Hepatocyte (in vitro differentiated cells): ENCODE data around the gene HOXD4. TPM values are rescaled to one million over a fixed set of nuclear protein-coding genes. Genes with fewer than 3 reads are reported as not detected.

Source experiments
- DNase-seq: peaks from one replicate; pipeline ENCODE4 v3.0.0-alpha.2; 2016; ENCODE audit warnings: low spot score
- H2AFZ ChIP-seq: fragments of 200-600 bp; sonication (generic); 2 replicates; pipeline ENCODE4 v1.6.0; 2016; ENCODE audit warnings: antibody characterized with exemption, mild to moderate bottlenecking
- H3K27ac ChIP-seq: fragments of 200-600 bp; sonication (generic); 2 replicates; pipeline ENCODE4 v1.5.1; 2016; ENCODE audit warnings: mild to moderate bottlenecking
- H3K27me3 ChIP-seq: fragments of 200-600 bp; sonication (generic); 2 replicates; pipeline ENCODE4 v1.6.1; 2016
- H3K36me3 ChIP-seq: fragments of 200-600 bp; sonication (generic); replicated peaks from 2 replicates; pipeline ENCODE4 v1.5.1; 2016; ENCODE audit warnings: low read depth; ENCODE audit not compliant: insufficient read depth
- H3K4me1 ChIP-seq: fragments of 200-600 bp; sonication (generic); 2 replicates; pipeline ENCODE4 v1.5.1; 2016; ENCODE audit warnings: mild to moderate bottlenecking, moderate library complexity; ENCODE audit not compliant: insufficient read depth
- H3K4me2 ChIP-seq: fragments of 200-600 bp; sonication (generic); 2 replicates; pipeline ENCODE4 v1.6.0; 2016
- H3K4me3 ChIP-seq: fragments of 200-600 bp; sonication (generic); 2 replicates; pipeline ENCODE4 v1.5.1; 2016; ENCODE audit warnings: mild to moderate bottlenecking
- H3K79me2 ChIP-seq: fragments of 200-600 bp; sonication (generic); 2 replicates; pipeline ENCODE4 v1.6.0; 2017; ENCODE audit warnings: mild to moderate bottlenecking
- H3K9me2 ChIP-seq: fragments of 200-600 bp; sonication (generic); replicated peaks from 2 replicates; pipeline ENCODE4 v1.6.0; 2017; ENCODE audit warnings: mild to moderate bottlenecking; ENCODE audit not compliant: insufficient read depth
- H3K9me3 ChIP-seq: fragments of 200-600 bp; sonication (generic); 2 replicates; pipeline ENCODE4 v1.5.1; 2016; ENCODE audit warnings: low read depth, mild to moderate bottlenecking
- H4K20me1 ChIP-seq: fragments of 200-600 bp; sonication (generic); 2 replicates; pipeline ENCODE4 v1.6.0; 2016; ENCODE audit warnings: mild to moderate bottlenecking; ENCODE audit not compliant: insufficient read depth, poor library complexity, severe bottlenecking
- CTCF ChIP-seq: fragments of 200-600 bp; sonication (generic); IDR thresholded peaks from 2 replicates; pipeline ENCODE4 v1.5.1; 2016; ENCODE audit warnings: antibody characterized with exemption, mild to moderate bottlenecking; ENCODE audit not compliant: poor library complexity
- EZH2 ChIP-seq: fragments of 200-600 bp; sonication (generic); IDR thresholded peaks from 2 replicates; pipeline ENCODE4 v1.6.1; 2016; ENCODE audit warnings: antibody characterized with exemption, mild to moderate bottlenecking, borderline replicate concordance
- EZH2phosphoT487 ChIP-seq: fragments of 200-600 bp; sonication (generic); IDR thresholded peaks from one replicate; pipeline ENCODE4 v1.6.1; 2018; ENCODE audit warnings: antibody characterized with exemption, mild to moderate bottlenecking, low read depth, moderate library complexity; ENCODE audit not compliant: unreplicated experiment, severe bottlenecking
- WGBS: methylation state at CpG from one replicate; pipeline ENCODE4 v1.1.6; 2016; ENCODE audit warnings: low lambda C conversion rate; ENCODE audit errors: missing lambda C conversion rate; 5-methylcytosine and 5-hydroxymethylcytosine counted together
- polyA plus RNA-seq: library from polyadenylated mRNA; unstranded; fragments of >200 nt; fragmentation: Nextera tagmentation; extraction: Ambion mirVana; gene quantifications from 2 replicates; pipeline ENCODE4 v1.2.1, GENCODE V29; 2016
- total RNA-seq: library from RNA; depleted of rRNA; stranded (reverse); fragments of >200 nt; gene quantifications from 2 replicates; pipeline ENCODE4 v1.2.3, GENCODE V29; 2014

Gene HOXD4
- total and polyA plus RNA-seq, 2 experiments from 2014 or later = 0.70 TPM; not detected in 1

DNA sequence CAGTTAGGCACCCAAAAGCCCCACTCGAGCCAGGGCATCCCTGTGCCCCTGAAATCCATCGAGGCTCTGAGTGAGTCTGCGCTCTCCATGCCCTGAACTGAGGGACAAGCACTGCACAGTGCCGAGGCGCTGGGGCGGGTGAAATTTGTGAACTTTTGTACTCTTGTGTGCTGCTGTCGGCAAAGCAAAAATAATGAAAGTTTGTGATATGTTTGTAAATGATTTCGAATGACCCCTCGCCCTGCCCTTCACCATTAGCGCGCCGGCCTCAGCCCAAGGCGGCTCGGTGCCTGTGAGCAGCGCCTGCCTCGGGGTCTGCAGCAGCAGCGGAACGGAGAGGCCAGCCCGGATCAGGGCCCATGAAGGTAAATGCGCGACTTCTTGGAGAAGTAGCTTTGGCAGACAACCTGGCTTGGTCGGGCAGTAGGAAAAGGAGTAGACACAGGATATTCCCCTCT is 1.8 kb upstream of the HOXD4 start:
- whole genome bisulfite sequencing = 22% methylated on average over 22 of the region's 22 CpGs
- peaks cover 98% of the 10 kb centered on the region for H3K27me3 ChIP-seq
- no peak overlapping the region for H3K4me2 ChIP-seq

GRCh38 chr2:176149939-176150583 is 1.3 kb upstream of the HOXD4 start:
- no peaks in the 10 kb centered on the region for H4K20me1 ChIP-seq
- no peaks in the 10 kb centered on the region for H3K9me3 ChIP-seq
- no peaks in the 10 kb centered on the region for H3K79me2 ChIP-seq
- DNase-seq = no peak
- no peaks in the 10 kb centered on the region for H3K4me1 ChIP-seq
- 38% methylated on average over 24 of the region's 24 CpGs for WGBS
- no peaks in the 10 kb centered on the region for H3K36me3 ChIP-seq
- no peak overlapping the region for H2AFZ ChIP-seq
- H3K4me2 ChIP-seq = no peak overlapping the region
- H3K27ac ChIP-seq = no peak overlapping the region
- no peaks in the 10 kb centered on the region for H3K9me2 ChIP-seq
- no peak overlapping the region for H3K4me3 ChIP-seq
- H3K27me3 ChIP-seq = peaks cover 98% of the 10 kb centered on the region
- TF ChIP-seq EZH2 = peak; percentile 80
- no peak for TF ChIP-seq EZH2phosphoT487

More for the DNA sequence above, 1.8 kb upstream of the HOXD4 start:
- H3K4me1 ChIP-seq = no peaks in the 10 kb centered on the region
- no peak overlapping the region for H3K4me3 ChIP-seq
- no peaks in the 10 kb centered on the region for H3K9me3 ChIP-seq
- no peak overlapping the region for H2AFZ ChIP-seq
- no peaks in the 10 kb centered on the region for H3K9me2 ChIP-seq
- no peaks in the 10 kb centered on the region for H3K36me3 ChIP-seq
- peak; percentile 81 for TF ChIP-seq EZH2phosphoT487
- TF ChIP-seq CTCF = no peak
- TF ChIP-seq EZH2 = peak; percentile 69
- H3K79me2 ChIP-seq = no peaks in the 10 kb centered on the region
- DNase-seq = no peak
- no peak overlapping the region for H3K27ac ChIP-seq
- H4K20me1 ChIP-seq = no peaks in the 10 kb centered on the region

- no peak overlapping the region for H3K27ac ChIP-seq
- no peak for TF ChIP-seq EZH2
- peak; percentile 24 for TF ChIP-seq EZH2phosphoT487
- TF ChIP-seq CTCF = no peak
- H3K4me2 ChIP-seq = no peak overlapping the region
- H3K4me3 ChIP-seq = no peak overlapping the region
- 40% methylated on average over 14 of the region's 14 CpGs for WGBS
- no peaks in the 10 kb centered on the region for H3K9me3 ChIP-seq
- peaks cover 98% of the 10 kb centered on the region for H3K27me3 ChIP-seq
- no peaks in the 10 kb centered on the region for H3K79me2 ChIP-seq
- H3K36me3 ChIP-seq = no peaks in the 10 kb centered on the region
- H3K9me2 ChIP-seq = no peaks in the 10 kb centered on the region
- H4K20me1 ChIP-seq = no peaks in the 10 kb centered on the region
- H2AFZ ChIP-seq = no peak overlapping the region
- no peak for DNase-seq
- H3K4me1 ChIP-seq = no peaks in the 10 kb centered on the region
Observed at GRCh38 chr2:176150584-176151441, 537 bp upstream of the HOXD4 start.
